NCI-H1092 treated with DMSO at 0.1 percent for 48 hours (cell line): ENCODE measurements around the gene MID1.

ENCODE experiments used
- DNase-seq: peaks from one replicate; lab custom pipeline; 2025; lab: John Stamatoyannopoulos, UW

Gene MID1

GRCh38 chrX:10429908-10430307, 190.5 kb downstream of the MID1 start:
- DNase-seq = no peak

DNA sequence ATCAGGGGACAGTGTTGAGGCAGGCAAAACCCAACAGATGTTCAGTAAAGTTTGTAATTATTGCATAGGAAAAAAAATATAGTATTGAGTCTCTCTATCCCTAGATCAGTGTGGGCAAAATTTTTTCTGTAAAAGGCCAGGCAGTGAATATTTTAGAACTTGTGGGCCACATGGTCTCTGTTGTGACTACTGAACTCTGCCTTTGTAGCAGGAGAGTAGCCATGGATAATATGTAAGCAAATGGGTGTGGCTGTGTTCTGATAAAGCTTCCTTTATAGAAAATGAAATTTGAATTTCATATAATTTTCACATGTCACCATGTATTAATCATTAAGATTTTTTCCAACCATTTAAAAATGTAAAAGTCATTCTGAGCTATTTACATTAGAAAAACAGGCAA, 193.1 kb downstream of the MID1 start:
- DNase-seq = no peak

DNA sequence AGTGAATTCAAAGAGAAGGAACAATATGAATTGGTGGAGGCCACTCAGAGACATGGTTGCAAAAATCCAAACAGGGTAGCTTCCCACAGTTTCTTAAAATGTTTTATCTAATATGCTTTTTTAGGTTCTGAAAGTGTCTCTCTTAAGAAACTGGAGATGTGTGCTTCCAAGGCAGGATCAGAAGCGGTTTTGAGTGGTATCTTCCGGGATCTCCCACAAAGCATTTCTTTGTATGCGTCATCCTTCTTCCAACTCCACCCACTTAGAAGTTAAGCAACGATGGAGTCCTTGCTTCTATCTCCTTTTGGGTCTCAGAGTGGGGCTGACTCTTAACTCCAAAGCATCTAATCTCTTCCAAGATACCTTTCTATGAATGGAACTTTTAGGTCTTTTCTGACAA, 196.7 kb downstream of the MID1 start:
- no peak for DNase-seq

GRCh38 chrX:10420134-10420533, 200.3 kb downstream of the MID1 start:
- DNase-seq = no peak

GRCh38 chrX:10416424-10416823, 204.0 kb downstream of the MID1 start:
- DNase-seq = no peak

DNA sequence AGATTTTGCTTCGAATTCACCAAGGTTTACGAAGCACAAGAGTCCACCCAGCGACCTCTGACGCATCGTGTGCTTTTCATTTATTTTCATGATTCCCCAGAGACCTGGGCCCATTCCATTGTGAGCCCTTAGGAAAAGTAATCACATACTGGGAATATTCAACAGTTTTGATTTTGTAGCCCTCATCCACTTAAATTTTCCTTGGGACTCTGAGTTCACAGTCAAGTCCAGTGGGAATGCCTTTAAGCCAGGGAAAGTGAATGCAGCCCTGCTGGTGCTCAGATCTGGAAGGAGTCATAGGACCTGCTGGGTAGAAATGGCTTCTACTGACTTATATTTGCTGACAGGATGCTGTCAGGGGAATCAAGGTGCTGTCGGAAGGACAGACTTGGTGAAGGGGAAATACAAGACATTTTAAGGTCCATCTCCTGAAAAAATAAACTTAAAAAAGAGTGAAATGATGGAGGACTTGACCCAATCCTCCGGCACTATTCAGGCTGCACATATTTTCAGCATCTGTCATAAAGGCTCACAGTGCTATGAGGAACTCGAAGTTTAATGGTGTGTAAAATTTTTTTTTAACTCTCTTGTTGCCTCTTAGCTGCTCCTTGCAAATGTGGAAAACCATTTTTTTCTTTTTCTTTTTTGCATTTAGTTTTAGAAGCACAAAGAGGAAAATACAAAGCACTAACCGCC, 204.9 kb downstream of the MID1 start:
- no peak for DNase-seq

- DNase-seq = no peak
These were observed 205.5 kb downstream of the MID1 start for GRCh38 chrX:10414862-10415261.

- no peak for DNase-seq
These were observed 206.1 kb downstream of the MID1 start for GRCh38 chrX:10414156-10414824.

GRCh38 chrX:10404436-10404835, 215.9 kb downstream of the MID1 start:
- no peak for DNase-seq

GRCh38 chrX:10401239-10401638, 219.1 kb downstream of the MID1 start:
- DNase-seq = no peak

GRCh38 chrX:10399043-10399741, 221.2 kb downstream of the MID1 start:
- DNase-seq = no peak

DNA sequence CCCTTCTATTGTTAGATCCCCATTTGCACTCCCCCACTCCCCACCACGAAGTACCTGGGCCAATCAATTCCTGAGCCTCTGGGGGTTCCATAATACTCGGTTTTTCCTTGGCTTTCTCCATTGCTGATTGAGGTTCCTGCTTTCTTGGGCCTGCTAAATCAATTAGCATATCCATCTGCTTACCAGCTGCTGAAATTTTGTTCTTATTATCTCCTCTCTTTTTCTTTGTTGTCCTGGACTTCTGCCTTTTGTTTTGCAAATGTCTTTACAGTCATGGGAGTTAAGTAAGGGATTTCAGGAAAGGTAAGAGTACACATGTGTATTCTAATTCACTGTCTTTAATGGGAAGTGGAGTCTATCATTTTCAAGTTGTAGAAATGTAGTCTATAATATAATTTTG, 222.2 kb downstream of the MID1 start:
- DNase-seq = no peak

GRCh38 chrX:10397349-10397748, 223.0 kb downstream of the MID1 start:
- DNase-seq = no peak

DNA sequence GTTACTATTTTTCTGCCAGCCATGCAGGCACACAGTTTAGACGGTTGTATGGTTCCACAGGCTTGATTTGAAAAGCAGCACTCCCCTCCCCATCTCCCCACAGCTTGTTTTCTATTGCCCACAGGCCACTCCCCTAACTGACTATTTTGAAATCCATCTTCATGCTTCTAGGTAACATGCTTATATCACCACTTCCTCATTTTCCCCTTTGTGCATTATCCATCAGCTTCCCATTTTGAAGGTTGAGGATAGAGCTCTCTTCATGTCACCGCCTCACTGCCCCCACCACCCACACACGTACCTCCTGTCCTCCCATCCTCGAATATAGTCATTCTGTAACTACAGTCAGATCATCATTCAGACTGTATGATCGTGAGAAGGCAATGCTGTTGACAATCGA, 224.7 kb downstream of the MID1 start:
- no peak for DNase-seq
